Activated CD4-positive, CD25-positive, alpha-beta regulatory T cell treated with anti-CD3 and anti-CD28 coated beads, Interleukin-2, amount 50 U/mL, for 72 hours (primary cell): ENCODE results near the gene TXNDC16.
"Not testable (repeated sequence)": the region's sequence is repeated elsewhere in the genome, so short reads cannot be mapped to it uniquely, and the experiment has no call there.

Source experiments
- DNase-seq: peaks from one replicate; pipeline ENCODE4 v3.0.0; 2021

TXNDC16 gene

GRCh38 chr14:52536269-52536668 is 16.0 kb downstream of the TXNDC16 start:
- no peak for DNase-seq

- DNase-seq = no peak
Measured at GRCh38 chr14:52531481-52531880, 20.8 kb downstream of the TXNDC16 start.

GRCh38 chr14:52527052-52527451 is 25.3 kb downstream of the TXNDC16 start:
- no peak for DNase-seq

DNA sequence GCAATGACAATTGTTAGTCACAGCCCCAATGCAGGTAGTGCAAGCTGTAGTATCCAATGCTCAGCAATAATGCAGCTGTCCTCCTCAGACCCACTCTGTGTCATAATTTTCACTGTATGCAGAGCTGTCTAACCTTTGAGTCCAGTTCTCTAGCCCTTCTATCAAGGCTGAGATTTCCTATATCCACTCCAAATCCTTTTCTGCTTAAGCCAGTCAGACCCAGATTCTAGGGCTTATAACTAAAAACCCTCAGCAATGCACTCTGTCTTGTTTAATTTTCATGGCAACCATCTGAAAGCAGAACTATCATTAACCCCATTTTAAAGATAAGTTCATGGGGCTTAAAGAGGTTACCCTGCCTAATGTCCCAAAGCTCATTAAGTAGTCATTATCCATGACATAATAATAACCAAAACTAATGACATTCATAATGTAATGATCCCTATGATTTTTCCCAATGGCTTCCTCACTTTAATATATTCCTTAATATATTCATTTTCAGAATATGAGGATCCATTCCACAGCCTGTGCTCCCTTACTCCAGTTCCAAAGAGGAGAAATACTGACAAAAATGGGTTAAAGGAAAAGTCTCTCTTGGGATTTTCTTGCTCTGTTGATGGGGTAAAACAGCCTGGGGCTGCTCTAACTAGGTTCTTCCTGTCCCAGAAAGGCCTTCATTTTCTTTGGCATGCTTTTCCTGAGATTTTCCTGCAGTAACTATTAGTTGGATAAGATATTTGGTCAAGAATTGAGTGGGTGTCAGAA is 29.5 kb downstream of the TXNDC16 start:
- no peak for DNase-seq

GRCh38 chr14:52522033-52522432 is 30.3 kb downstream of the TXNDC16 start:
- no peak for DNase-seq

- no peak for DNase-seq
Measured at GRCh38 chr14:52514046-52514811, 38.1 kb downstream of the TXNDC16 start.

DNA sequence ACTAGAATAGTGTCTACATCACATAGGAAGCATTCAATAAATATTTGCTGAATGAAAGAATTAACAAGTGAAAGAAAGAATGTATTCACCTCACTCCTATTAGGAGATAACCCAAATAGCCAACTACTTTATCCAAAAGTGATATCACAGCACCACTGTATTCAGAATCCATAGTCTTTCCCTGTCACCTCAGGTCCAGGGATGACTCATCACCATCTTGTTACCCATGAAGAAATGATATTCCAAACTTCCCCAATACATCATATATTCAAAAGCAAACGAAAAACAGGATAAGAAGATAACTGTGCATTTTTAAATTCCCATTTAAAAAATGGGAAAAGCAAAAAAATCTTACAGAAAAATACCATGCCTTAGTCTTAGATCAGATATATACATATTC is 39.1 kb downstream of the TXNDC16 start:
- DNase-seq = no peak

DNA sequence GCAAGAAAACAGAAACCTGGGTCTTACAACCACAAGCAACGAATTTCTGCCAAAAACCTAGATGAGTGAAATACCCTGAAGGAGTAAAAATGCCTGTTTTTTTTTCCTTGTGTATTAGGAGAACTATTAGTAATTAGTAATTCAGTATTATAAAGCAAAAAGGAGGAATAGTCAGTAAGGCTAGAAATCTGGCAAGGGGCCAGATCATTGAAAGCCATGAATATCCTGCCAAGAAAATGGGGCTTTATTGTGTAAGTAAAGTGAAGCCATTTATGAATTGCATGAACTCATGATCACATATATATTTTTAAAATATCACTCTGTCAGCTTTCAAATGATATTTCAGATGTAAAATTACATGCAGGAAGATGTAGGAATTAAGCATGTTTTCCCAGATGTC is 57.9 kb downstream of the TXNDC16 start:
- no peak for DNase-seq

DNA sequence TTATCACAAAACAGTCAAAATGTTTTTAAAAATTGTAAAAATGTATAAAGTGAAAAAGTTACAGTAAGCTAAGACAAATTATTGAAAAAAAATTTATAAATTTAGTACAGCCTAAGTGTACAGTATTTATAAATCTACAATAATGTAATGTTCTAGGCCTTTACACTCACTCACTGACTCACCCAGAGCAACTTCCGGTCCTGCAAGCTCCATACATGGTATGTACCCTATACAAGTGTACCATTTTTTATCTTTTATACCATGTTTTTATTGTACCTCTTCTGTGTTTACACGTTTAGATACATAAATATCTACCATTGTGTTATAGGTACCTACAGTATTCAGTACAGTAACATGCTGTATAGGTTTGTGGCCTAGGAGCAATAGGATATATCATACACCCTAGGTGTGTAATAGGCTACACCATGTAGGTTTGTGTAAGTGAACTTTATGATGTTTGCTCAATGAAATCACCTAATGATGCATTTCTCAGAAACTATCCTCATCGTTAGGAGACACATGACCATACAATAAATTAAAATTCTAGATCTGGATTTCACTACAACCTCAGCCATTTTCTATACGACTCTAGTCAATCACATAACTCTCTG is 66.8 kb downstream of the TXNDC16 start:
- no peak for DNase-seq

DNA sequence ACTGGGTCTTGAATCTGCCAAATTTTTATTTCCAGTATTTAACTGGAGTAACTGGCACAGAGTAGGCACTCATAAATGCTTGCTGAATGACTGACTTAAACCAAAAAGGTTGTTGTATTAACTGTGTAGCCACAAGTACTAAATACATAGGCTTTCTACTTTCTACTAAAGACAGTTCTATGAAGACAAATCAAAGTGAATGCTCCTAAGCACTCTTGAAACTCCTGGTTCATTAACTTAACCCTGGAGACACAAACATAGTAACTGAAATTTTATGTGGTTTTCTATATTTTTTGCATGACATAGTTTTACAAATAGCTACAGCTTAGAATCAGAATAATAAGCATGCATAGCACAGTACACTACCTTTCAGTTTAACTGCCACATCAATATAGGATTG is 70.4 kb downstream of the TXNDC16 start:
- DNase-seq = no peak

GRCh38 chr14:52473557-52473956 is 78.7 kb downstream of the TXNDC16 start:
- no peak for DNase-seq

- DNase-seq = no peak
Measured at GRCh38 chr14:52472728-52473127, 79.6 kb downstream of the TXNDC16 start.

DNA sequence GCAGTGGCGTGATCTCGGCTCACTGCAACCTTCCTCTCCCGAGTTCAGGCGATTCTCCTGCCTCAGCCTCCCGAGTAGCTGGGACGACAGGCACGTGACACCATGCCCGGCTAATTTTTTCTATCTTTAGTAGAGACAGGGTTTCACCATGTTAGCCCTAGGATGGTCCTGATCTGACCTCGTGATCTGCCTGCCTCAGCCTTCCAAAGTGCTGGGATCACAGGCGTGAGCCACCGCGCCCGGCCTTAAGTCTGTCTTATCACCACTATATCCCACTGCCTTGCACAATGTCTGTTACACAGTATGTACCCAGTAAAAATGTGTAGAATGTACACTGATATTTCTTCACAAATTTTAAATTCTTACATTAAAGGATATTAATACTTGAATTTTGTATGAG is 80.1 kb downstream of the TXNDC16 start:
- DNase-seq = not testable (repeated sequence)

DNA sequence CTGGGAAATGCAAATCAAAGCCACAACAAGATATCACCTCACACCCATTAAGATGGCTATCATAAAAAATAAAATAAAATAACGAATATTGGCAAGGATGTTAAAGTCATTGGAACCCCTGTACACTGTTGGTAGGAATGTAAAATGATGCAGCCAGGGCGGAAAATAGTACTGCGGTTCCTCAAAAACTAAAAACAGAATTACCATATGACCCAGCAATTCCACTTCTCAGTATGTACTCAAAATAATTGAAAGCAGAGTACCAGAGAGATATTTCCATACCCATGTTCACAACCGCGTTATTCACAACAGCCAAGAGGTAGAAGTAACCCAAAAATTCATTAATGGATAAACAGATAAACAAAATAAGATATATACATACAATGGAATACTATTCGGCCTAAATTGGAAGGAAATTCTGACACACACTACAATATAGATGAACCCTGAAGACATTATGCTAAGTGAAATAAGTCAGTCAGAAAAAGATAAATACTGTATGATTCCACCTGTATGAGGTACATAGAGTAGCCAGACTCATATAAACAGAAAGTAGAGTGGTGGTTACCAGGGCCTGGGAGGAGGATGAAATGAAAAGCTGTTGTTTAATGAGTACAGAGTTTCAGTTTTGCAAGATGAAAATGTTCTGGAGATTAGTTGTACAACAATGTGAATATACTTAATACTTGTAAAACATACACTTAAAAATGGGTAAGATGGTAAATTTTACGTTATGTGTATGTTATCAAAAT is 84.6 kb downstream of the TXNDC16 start:
- no peak for DNase-seq

- DNase-seq = no peak
Measured at GRCh38 chr14:52464175-52464574, 88.1 kb downstream of the TXNDC16 start.

- no peak for DNase-seq
Measured at GRCh38 chr14:52463375-52463774, 88.9 kb downstream of the TXNDC16 start.

GRCh38 chr14:52461721-52462120 is 90.6 kb downstream of the TXNDC16 start:
- no peak for DNase-seq

- DNase-seq = no peak
Measured at GRCh38 chr14:52458721-52459085, 93.6 kb downstream of the TXNDC16 start.

GRCh38 chr14:52457411-52457810 is 94.9 kb downstream of the TXNDC16 start:
- no peak for DNase-seq

DNA sequence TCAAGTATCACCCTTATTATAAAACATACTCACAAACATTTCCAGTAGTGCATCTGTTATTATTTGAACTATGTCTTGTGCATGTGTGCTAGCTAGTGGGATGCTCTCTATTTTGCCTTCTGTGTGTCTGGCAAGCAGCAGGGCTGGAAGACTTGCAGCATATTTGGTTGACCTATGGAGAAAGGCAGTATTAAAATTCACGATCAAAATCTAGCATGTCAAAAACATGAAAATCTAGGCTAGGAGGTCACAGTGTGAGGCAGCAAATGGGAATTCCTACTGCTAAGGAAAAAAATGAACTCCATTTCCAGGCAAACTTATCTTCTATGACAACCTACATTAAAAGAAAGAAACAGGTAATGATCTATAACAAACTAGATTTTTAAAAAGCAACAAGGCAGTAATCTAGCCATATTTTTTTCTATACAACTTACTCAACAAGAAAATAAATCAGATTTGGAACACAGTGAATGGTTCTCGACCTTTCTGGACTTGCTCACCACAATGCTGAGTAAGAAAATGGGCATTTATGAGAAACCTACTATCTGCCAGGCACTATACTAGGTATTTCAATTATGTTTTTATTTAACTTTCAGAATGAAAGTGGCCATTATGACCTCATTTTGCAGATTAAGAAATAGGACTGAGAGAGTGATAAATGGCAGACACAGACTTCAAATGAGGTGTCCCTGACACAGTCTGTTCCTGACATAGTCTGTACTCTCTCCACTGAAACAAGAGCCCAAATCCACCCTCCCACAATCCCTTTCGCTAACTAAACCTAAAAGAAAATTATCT is 96.8 kb downstream of the TXNDC16 start:
- no peak for DNase-seq

GRCh38 chr14:52447236-52447635 is 105.1 kb downstream of the TXNDC16 start:
- no peak for DNase-seq

GRCh38 chr14:52446355-52446754 is 106.0 kb downstream of the TXNDC16 start:
- DNase-seq = no peak
